Left renal cortex interstitium (tissue), 4 donors: ENCODE data around the gene TBXA2R. TPM values are rescaled to one million over a fixed set of nuclear protein-coding genes. Genes with fewer than 3 reads are reported as not detected.

Source experiments
- polyA plus RNA-seq, 4 donors: library from polyadenylated mRNA; unstranded; fragments of 120-200 nt; gene quantifications; one replicate each; pipeline ENCODE4 v1.2.1, GENCODE V29; 2013; ENCODE audit not compliant: insufficient read length in 4 of 4

The TBXA2R gene
- polyA plus RNA-seq, 4 donors, result 2.3 to 3.8 (median 3.1) TPM

Other genes starting within 250 kb of the TBXA2R start
- gene NFIC, start 240.3 kb downstream of the TBXA2R start, polyA plus RNA-seq, result 10 to 100 TPM; 18.7 to 37.9 (median 26.0) TPM
- 100 to 1,000 TPM; 454 to 598 (median 485) TPM for gene SMIM24, start 126.3 kb downstream of the TBXA2R start, polyA plus RNA-seq
- gene SMIM44, start 123.4 kb downstream of the TBXA2R start, polyA plus RNA-seq, result under 1 TPM in 2 of 4 donors, not detected in 2; 0.28 to 0.95 TPM
- gene DOHH, start 106.2 kb downstream of the TBXA2R start, polyA plus RNA-seq, result 10 to 100 TPM in 2 of 4 donors, 1 to 10 TPM in 2; 6.2 to 11.6 (median 10.1) TPM
- gene FZR1, start 100.6 kb downstream of the TBXA2R start, polyA plus RNA-seq, result 10 to 100 TPM; 45.1 to 72.5 (median 59.0) TPM
- gene TEKTIP1, start 67.7 kb downstream of the TBXA2R start, polyA plus RNA-seq, result 1 to 10 TPM; 3.1 to 9.0 (median 7.0) TPM
- 10 to 100 TPM; 44.5 to 76.8 (median 61.8) TPM for gene MFSD12, start 49.3 kb downstream of the TBXA2R start, polyA plus RNA-seq
- gene HMG20B, start 33.9 kb downstream of the TBXA2R start, polyA plus RNA-seq, result 100 to 1,000 TPM in 1 of 4 donors, 10 to 100 TPM in 3; 67.9 to 111 (median 91.2) TPM
- gene GIPC3, start 21.4 kb downstream of the TBXA2R start, polyA plus RNA-seq, result 1 to 10 TPM; 2.3 to 3.3 (median 2.8) TPM
- gene CACTIN, start 19.9 kb upstream of the TBXA2R start, polyA plus RNA-seq, result 10 to 100 TPM; 18.6 to 35.0 (median 29.3) TPM
- gene PIP5K1C, start 93.6 kb upstream of the TBXA2R start, polyA plus RNA-seq, result 10 to 100 TPM; 18.3 to 37.0 (median 28.8) TPM
- gene TJP3, start 101.5 kb upstream of the TBXA2R start, polyA plus RNA-seq, result 10 to 100 TPM in 3 of 4 donors, 1 to 10 TPM in 1; 8.6 to 16.0 (median 11.3) TPM
- 10 to 100 TPM; 12.8 to 25.4 (median 19.9) TPM for gene APBA3, start 154.8 kb upstream of the TBXA2R start, polyA plus RNA-seq
- 10 to 100 TPM; 30.6 to 58.9 (median 37.0) TPM for gene MRPL54, start 155.8 kb upstream of the TBXA2R start, polyA plus RNA-seq
- gene RAX2, start 165.4 kb upstream of the TBXA2R start, polyA plus RNA-seq, result under 1 TPM in 1 of 4 donors, not detected in 3; 0.06 TPM
- 1 to 10 TPM in 3 of 4 donors, under 1 TPM in 1; 0.96 to 2.1 (median 1.8) TPM for gene MATK, start 179.5 kb upstream of the TBXA2R start, polyA plus RNA-seq